HT-29 (cell line): ENCODE results near the gene IL17REL. TPM values are rescaled to one million over a fixed set of nuclear protein-coding genes. Genes with fewer than 3 reads are reported as not detected.
"Not testable (repeated sequence)": the region's sequence is repeated elsewhere in the genome, so short reads cannot be mapped to it uniquely, and the experiment has no call there.

Source experiments
- DNase-seq: peaks from one replicate; pipeline ENCODE4 v3.0.0-alpha.2; 2015; ENCODE audit warnings: low spot score
- small RNA-seq: library from RNA; depleted of rRNA; stranded (forward); fragments of <200 nt; gene quantifications from one replicate; pipeline ENCODE3, GENCODE V24; 2014
- total RNA-seq: library from RNA; depleted of rRNA; stranded (reverse); fragments of >200 nt; shearing (Covaris generic); gene quantifications from 2 replicates; pipeline ENCODE4 v1.2.3, GENCODE V29; 2014; rRNA removed

The IL17REL gene
- total RNA-seq, 1 experiment from 2014 or later = 0.03 TPM

DNA sequence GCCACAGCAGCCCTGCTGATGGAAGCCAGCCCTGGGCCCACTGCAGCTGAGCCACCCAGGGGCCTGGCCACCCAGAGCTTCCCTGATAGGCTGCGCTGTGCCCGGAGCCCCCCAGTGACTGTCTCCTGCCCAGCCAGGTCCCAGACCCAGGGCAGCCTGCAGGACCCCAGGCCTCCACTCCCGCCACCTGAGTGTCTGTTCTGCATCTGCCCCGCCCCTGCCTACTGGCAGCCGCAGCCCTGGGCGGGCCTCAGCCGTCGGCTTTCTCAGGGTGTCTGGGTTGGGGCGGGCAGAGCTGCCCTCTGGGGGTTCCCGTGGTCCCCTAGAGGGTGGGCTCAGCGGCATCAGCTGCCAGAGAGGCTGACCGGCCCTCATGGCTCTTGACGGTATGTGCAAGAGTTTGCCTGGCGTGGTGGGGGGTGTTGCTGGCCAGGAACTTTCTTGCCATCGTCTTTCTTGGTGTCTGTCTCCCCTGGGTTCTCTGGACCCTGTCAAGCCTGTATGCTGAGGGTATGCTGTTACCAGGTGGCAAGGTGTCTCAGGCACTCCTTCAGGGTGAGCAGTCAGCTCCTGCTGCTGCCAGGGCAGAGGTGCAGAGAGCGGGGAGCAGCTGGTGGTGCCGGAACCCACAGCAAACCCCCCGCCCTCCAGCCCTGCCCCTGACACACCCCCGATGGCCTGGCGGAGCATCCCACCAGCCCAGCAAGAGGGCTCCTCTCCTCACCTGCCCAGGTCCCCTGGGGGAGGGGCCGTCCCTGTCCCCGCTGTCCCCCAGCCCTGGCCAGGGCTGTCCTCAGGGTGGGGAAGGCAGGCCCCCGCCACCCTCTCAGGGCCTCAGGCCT is 64.2 kb downstream of the IL17REL start:
- peak; percentile 38 for DNase-seq

GRCh38 chr22:49947296-49947622 is 65.3 kb downstream of the IL17REL start:
- DNase-seq = no peak

- DNase-seq = no peak
These were observed 65.8 kb downstream of the IL17REL start for GRCh38 chr22:49946612-49947295.

DNA sequence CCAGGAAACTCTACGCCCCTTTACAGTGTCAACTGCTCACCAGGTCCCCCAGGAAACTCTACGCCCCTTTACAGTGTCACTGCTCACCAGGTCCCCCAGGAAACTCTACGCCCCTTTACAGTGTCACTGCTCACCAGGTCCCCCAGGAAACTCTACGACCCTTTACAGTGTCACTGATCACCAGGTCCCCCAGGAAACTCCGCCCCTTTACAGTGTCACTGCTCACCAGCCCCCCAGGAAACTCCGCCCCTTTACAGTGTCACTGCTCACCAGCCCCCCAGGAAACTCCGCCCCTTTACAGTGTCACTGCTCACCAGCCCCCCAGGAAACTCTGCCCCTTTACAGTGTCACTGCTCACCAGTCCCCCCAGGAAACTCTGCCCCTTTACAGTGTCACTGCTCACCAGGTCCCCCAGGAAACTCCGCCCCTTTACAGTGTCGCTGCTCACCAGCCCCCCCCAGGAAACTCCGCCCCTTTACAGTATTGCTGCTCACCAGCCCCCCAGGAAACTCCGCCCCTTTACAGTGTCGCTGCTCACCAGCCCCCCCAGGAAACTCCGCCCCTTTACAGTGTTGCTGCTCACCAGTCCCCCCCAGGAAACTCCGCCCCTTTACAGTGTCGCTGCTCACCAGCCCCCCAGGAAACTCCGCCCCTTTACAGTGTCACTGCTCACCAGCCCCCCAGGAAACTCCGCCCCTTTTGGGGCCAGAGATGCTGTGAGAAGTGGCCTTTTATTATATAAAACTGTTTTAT is 67.3 kb downstream of the IL17REL start:
- not testable (repeated sequence) for DNase-seq

Small RNA genes within 50 kb of the gene (small RNA-seq; reads per million reads assigned to genes)
- gene MIR6821 = not detected

Other genes with a start within 250 kb of the IL17REL start
- gene BRD1, start 184.9 kb downstream of the IL17REL start, total RNA-seq = 21.2 and 23.3 TPM in 2 replicates
- 10.6 and 15.3 TPM in 2 replicates for gene ZBED4, start 158.9 kb downstream of the IL17REL start, total RNA-seq
- 17.9 and 27.1 TPM in 2 replicates for gene ALG12, start 94.3 kb downstream of the IL17REL start, total RNA-seq
- gene CRELD2, start 94.1 kb downstream of the IL17REL start, total RNA-seq = 70.4 and 75.0 TPM in 2 replicates
- gene PIM3, start 52.0 kb downstream of the IL17REL start, total RNA-seq = 161 and 183 TPM in 2 replicates
- gene TTLL8, start 45.5 kb upstream of the IL17REL start, total RNA-seq = not detected in 2 replicates
- gene MLC1, start 72.7 kb upstream of the IL17REL start, total RNA-seq = not detected in 2 replicates
- not detected in 2 replicates for gene MOV10L1, start 77.2 kb upstream of the IL17REL start, total RNA-seq
- 1.1 and 1.4 TPM in 2 replicates for gene PANX2, start 158.0 kb upstream of the IL17REL start, total RNA-seq
- gene TRABD, start 173.1 kb upstream of the IL17REL start, total RNA-seq = 75.2 and 82.3 TPM in 2 replicates
- gene SELENOO, start 188.2 kb upstream of the IL17REL start, total RNA-seq = 65.3 and 79.4 TPM in 2 replicates
- 30.8 and 32.2 TPM in 2 replicates for gene TUBGCP6, start 232.3 kb upstream of the IL17REL start, total RNA-seq
- 62.6 and 63.3 TPM in 2 replicates for gene HDAC10, start 238.5 kb upstream of the IL17REL start, total RNA-seq
- 6.6 and 6.7 TPM in 2 replicates for gene MAPK12, start 248.9 kb upstream of the IL17REL start, total RNA-seq